ENCODE results near the gene NMT1.
A peak's percentile ranks its signal among the peaks of the same experiment; 100 is the strongest.

NMT1 gene

GRCh38 chr17:45144199-45145034 is 83.3 kb downstream of the NMT1 start:
- no peak for DNase-seq
- peaks cover 25% of the 10 kb centered on the region for H3K4me1 ChIP-seq (ENCODE audit: control insufficient read depth, insufficient read depth, low read length, poor library complexity, severe bottlenecking)

DNA sequence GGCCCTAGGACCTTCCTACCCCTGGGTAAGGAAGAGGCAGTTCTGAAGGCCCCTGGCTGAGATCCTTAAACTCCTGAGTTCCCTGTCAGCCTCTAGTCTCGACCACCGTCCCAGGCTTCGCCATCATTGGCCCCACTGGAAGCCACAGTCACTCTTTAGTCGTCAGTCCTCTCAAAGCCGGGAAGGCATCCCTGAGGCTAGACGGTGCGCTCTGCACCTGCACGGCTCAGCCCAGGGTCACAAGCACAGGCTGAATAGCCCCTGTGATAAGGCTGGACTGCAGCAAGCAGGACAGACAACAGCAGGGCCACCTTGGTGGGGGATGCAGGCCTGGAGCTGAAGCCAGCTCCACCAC is 83.9 kb downstream of the NMT1 start:
- no peak for DNase-seq
- Histone ChIP-seq H3K9me3 (ENCODE audit: control insufficient read depth, low read length) (no peaks in the 10 kb centered on the region), H3K27me3 (replicated peaks; ENCODE audit: control insufficient read depth, insufficient read depth, low read length, poor library complexity, severe bottlenecking) (no peaks in the 10 kb centered on the region), H3K36me3 (ENCODE audit: control insufficient read depth, insufficient read depth, low read length) (no peaks in the 10 kb centered on the region), H3K4me1 (ENCODE audit: control insufficient read depth, insufficient read depth, low read length, poor library complexity, severe bottlenecking) (peaks cover 25% of the 10 kb centered on the region), H3K27ac (ENCODE audit: insufficient read depth, low read length, poor library complexity, severe bottlenecking) (no peak overlapping the region), H3K4me3 (ENCODE audit: insufficient read depth, low read depth, low read length, poor library complexity, severe bottlenecking) (no peak overlapping the region)

More at GRCh38 chr17:45144199-45145034, 83.3 kb downstream of the NMT1 start:
- no peaks in the 10 kb centered on the region for H3K36me3 ChIP-seq (ENCODE audit: control insufficient read depth, insufficient read depth, low read length)
- peak overlapping the region; percentile 44 for H3K4me3 ChIP-seq (ENCODE audit: insufficient read depth, low read depth, low read length, poor library complexity, severe bottlenecking)
- H3K27me3 ChIP-seq (replicated peaks; ENCODE audit: control insufficient read depth, insufficient read depth, low read length, poor library complexity, severe bottlenecking): no peaks in the 10 kb centered on the region
- no peaks in the 10 kb centered on the region for H3K9me3 ChIP-seq (ENCODE audit: control insufficient read depth, low read length)
- H3K27ac ChIP-seq (ENCODE audit: insufficient read depth, low read length, poor library complexity, severe bottlenecking): peak overlapping the region; percentile 31

DNA sequence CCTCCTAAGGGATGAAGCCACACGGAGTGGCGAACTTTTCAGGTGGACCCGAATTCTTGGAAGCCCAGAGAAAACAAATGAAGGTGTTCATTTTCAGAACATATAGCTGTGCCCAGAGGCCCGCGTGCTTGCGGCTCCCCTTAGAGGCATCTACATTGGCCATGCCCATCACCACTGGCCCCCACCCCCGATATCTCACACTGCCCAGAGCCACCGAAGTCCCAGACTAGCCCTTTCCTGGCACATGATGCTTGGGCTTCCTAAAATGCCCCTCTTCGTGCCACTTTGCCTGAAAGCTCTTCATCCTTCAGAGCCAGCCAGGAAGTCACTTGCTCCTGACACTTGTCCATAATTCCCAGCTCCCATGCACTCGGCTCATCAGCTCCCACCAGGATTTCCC is 85.0 kb downstream of the NMT1 start:
- Histone ChIP-seq H3K36me3 (ENCODE audit: control insufficient read depth, insufficient read depth, low read length) (no peaks in the 10 kb centered on the region), H3K4me1 (ENCODE audit: control insufficient read depth, insufficient read depth, low read length, poor library complexity, severe bottlenecking) (peaks cover 30% of the 10 kb centered on the region), H3K27ac (ENCODE audit: insufficient read depth, low read length, poor library complexity, severe bottlenecking) (no peak overlapping the region), H3K27me3 (replicated peaks; ENCODE audit: control insufficient read depth, insufficient read depth, low read length, poor library complexity, severe bottlenecking) (no peaks in the 10 kb centered on the region), H3K4me3 (ENCODE audit: insufficient read depth, low read depth, low read length, poor library complexity, severe bottlenecking) (no peak overlapping the region), H3K9me3 (ENCODE audit: control insufficient read depth, low read length) (no peaks in the 10 kb centered on the region)
- no peak for DNase-seq

DNA sequence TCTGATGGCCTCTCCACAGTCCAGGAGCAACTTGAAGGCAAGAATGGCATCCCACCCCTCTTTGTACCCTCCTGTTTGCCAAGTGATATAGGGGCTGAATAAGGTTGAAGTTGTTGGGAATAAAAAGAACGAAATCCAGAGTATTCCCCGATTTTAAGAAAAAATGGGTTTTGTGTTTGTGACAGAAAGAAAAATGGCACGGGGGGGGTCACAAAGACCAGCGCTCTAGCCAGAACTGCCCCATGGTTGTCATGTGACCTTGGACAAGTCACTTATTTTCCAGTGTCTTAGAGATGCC is 85.4 kb downstream of the NMT1 start:
- H3K27me3 ChIP-seq (replicated peaks; ENCODE audit: control insufficient read depth, insufficient read depth, low read length, poor library complexity, severe bottlenecking): no peaks in the 10 kb centered on the region
- H3K9me3 ChIP-seq (ENCODE audit: control insufficient read depth, low read length): no peaks in the 10 kb centered on the region
- no peaks in the 10 kb centered on the region for H3K36me3 ChIP-seq (ENCODE audit: control insufficient read depth, insufficient read depth, low read length)
- no peak overlapping the region for H3K4me3 ChIP-seq (ENCODE audit: insufficient read depth, low read depth, low read length, poor library complexity, severe bottlenecking)
- DNase-seq: no peak
- no peak overlapping the region for H3K27ac ChIP-seq (ENCODE audit: insufficient read depth, low read length, poor library complexity, severe bottlenecking)
- H3K4me1 ChIP-seq (ENCODE audit: control insufficient read depth, insufficient read depth, low read length, poor library complexity, severe bottlenecking): peaks cover 29% of the 10 kb centered on the region

- Histone ChIP-seq H3K27me3 (replicated peaks; ENCODE audit: control insufficient read depth, insufficient read depth, low read length, poor library complexity, severe bottlenecking) (no peaks in the 10 kb centered on the region), H3K9me3 (ENCODE audit: control insufficient read depth, low read length) (no peaks in the 10 kb centered on the region), H3K4me1 (ENCODE audit: control insufficient read depth, insufficient read depth, low read length, poor library complexity, severe bottlenecking) (peaks cover 31% of the 10 kb centered on the region), H3K4me3 (ENCODE audit: insufficient read depth, low read depth, low read length, poor library complexity, severe bottlenecking) (peak overlapping the region; percentile 72), H3K27ac (ENCODE audit: insufficient read depth, low read length, poor library complexity, severe bottlenecking) (peak overlapping the region; percentile 98), H3K36me3 (ENCODE audit: control insufficient read depth, insufficient read depth, low read length) (no peaks in the 10 kb centered on the region)
- DNase-seq: peak in 2 of 3 donors; percentile 37 to 63
These were observed 85.9 kb downstream of the NMT1 start for GRCh38 chr17:45146890-45147580.

DNA sequence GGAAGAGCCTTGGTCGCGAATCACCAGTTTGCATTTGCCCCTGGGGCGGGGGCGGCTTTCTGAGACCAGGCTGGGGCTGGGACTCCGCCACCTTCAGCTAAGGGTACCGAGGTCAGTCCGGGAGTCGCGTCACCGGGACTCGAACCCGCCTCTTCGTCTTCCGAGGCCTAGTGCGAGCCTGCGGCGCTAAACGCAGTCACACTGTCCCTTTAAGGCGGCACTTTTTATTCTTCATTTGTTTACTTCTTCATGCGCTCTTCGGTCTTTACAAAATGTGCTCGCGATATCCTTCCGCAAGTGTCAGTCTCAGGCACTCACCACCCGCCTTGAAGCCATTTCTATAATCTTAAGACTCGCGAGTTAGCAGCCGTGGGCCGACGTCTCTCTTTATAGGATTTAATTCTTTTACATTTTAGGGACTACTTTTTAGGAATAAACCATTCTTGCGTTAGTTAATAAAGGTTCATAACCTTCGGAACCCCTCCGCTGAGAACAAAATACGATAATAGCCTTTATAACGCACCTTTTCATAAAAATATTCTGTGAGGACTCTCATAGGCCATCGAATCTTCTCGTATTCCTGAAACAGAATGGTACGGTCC is 86.6 kb downstream of the NMT1 start:
- H3K27ac ChIP-seq (ENCODE audit: insufficient read depth, low read length, poor library complexity, severe bottlenecking): peak overlapping the region; percentile 98
- no peaks in the 10 kb centered on the region for H3K9me3 ChIP-seq (ENCODE audit: control insufficient read depth, low read length)
- no peaks in the 10 kb centered on the region for H3K36me3 ChIP-seq (ENCODE audit: control insufficient read depth, insufficient read depth, low read length)
- DNase-seq: peak; percentile 58 to 71 (median 61)
- H3K4me3 ChIP-seq (ENCODE audit: insufficient read depth, low read depth, low read length, poor library complexity, severe bottlenecking): peak overlapping the region; percentile 72
- no peaks in the 10 kb centered on the region for H3K27me3 ChIP-seq (replicated peaks; ENCODE audit: control insufficient read depth, insufficient read depth, low read length, poor library complexity, severe bottlenecking)
- H3K4me1 ChIP-seq (ENCODE audit: control insufficient read depth, insufficient read depth, low read length, poor library complexity, severe bottlenecking): peaks cover 31% of the 10 kb centered on the region

- DNase-seq: peak; percentile 98 to 100 (median 99)
- Histone ChIP-seq H3K9me3 (ENCODE audit: control insufficient read depth, low read length) (no peaks in the 10 kb centered on the region), H3K27ac (ENCODE audit: insufficient read depth, low read length, poor library complexity, severe bottlenecking) (peak within 1 kb of the TSS; percentile 98), H3K4me1 (ENCODE audit: control insufficient read depth, insufficient read depth, low read length, poor library complexity, severe bottlenecking) (peaks cover 31% of the 10 kb centered on the region), H3K4me3 (ENCODE audit: insufficient read depth, low read depth, low read length, poor library complexity, severe bottlenecking) (peak within 1 kb of the TSS; percentile 76), H3K36me3 (ENCODE audit: control insufficient read depth, insufficient read depth, low read length) (no peaks in the 10 kb centered on the region), H3K27me3 (replicated peaks; ENCODE audit: control insufficient read depth, insufficient read depth, low read length, poor library complexity, severe bottlenecking) (no peaks in the 10 kb centered on the region)
These were observed 87.3 kb downstream of the NMT1 start, which contains the start of gene HEXIM1 for GRCh38 chr17:45148183-45149036. TSS of gene HEXIM1 (plus strand) at chr17:45148475. CDS start at chr17:45149191, 716 bp downstream.

DNA sequence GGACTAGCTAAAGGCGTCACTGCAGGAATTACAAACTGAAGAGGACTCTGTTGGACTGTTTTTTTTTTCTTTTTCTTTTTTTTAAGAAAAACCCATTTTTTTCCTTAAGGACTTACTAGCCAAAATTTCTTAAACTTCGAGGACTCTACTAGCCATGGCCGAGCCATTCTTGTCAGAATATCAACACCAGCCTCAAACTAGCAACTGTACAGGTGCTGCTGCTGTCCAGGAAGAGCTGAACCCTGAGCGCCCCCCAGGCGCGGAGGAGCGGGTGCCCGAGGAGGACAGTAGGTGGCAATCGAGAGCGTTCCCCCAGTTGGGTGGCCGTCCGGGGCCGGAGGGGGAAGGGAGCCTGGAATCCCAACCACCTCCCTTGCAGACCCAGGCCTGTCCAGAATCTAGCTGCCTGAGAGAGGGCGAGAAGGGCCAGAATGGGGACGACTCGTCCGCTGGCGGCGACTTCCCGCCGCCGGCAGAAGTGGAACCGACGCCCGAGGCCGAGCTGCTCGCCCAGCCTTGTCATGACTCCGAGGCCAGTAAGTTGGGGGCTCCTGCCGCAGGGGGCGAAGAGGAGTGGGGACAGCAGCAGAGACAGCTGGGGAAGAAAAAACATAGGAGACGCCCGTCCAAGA is 88.0 kb downstream of the NMT1 start:
- Histone ChIP-seq H3K27ac (ENCODE audit: insufficient read depth, low read length, poor library complexity, severe bottlenecking) (peak overlapping the region; percentile 87), H3K27me3 (replicated peaks; ENCODE audit: control insufficient read depth, insufficient read depth, low read length, poor library complexity, severe bottlenecking) (no peaks in the 10 kb centered on the region), H3K9me3 (ENCODE audit: control insufficient read depth, low read length) (no peaks in the 10 kb centered on the region), H3K4me1 (ENCODE audit: control insufficient read depth, insufficient read depth, low read length, poor library complexity, severe bottlenecking) (peaks cover 27% of the 10 kb centered on the region), H3K36me3 (ENCODE audit: control insufficient read depth, insufficient read depth, low read length) (no peaks in the 10 kb centered on the region), H3K4me3 (ENCODE audit: insufficient read depth, low read depth, low read length, poor library complexity, severe bottlenecking) (peak overlapping the region; percentile 76)
- peak; percentile 43 to 62 (median 51) for DNase-seq
